HG03064 (cell line): ENCODE data around the gene RPL10L.

Experiments
- ATAC-seq: cut with Tn5 transposase; IDR thresholded peaks from one replicate; pipeline ENCODE4 v1.9.1; 2021; ENCODE audit warnings: low read depth; ENCODE audit not compliant: unreplicated experiment

Gene RPL10L

DNA sequence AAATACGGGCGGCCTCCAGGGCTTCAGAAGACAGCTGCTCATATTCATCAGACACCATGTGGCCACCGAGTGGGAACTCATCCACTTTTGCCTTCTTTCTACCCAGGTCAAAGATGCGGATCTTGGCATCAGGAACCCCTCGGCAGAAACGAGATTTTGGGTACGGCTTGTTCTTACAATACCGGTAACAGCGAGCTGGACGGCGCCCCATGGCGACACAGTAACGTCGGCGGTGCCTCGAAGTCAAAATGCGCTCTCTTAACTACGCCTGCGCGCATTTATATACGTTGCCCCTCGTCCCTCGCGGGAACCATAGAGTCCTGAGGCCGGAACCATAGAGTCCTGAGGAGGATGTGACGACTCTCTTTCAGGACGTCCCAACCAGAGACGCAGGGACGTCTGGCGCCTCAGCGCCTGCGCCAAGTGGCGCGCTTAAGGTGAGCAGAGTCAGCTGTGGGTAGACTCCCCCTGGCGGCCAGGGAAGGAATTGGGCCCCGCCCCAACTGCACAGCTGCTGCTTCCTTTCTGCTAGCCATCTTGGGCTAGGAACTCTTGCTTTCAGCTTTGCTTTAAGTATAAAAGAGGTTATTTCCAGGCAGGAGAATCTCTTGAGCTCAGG lies at the start of gene RPL10L:
Gene RPL10L (minus strand): TSS at position 256 of the 619 bp plus-strand sequence. CDS start 45 bp downstream, at position 211.
- ATAC-seq = no peak

DNA sequence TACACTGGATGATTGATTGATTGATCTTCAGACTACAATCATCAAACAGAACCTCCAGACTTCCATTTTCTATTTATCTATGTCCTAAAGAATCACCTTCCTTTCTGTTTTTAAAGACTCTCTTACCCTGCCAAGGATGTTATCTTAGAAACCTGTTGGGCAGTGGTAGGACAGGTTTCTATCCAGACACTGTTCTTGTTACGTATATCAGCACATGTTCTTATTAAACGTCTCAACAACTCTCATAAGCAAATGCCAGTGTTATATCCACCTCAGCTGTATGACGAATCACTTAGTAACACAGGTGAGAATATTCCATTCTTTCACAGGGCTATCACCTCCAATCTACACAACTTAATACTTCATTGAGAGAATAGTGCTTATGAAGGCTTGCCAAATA lies 40.2 kb upstream of the RPL10L start:
- ATAC-seq = no peak

DNA sequence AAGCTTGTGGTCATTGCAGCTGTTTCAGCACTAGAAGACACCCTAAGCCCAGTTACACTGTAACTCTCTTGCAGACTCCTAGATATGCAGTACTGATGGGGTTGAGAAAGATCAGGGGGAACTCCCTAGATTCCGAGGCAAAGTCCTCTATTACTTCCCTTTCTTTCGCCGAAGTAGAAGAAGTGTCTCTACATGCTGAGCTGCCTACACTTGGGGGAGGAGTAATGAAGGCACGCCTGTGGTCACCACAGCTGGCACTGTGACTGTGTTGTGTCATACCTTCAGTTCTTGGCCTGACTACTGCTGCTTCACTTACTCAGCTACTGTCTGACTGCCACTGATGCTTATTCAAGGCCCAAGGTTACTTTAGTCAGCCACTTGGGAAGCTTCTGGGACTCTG lies 35.1 kb upstream of the RPL10L start:
- no peak for ATAC-seq

DNA sequence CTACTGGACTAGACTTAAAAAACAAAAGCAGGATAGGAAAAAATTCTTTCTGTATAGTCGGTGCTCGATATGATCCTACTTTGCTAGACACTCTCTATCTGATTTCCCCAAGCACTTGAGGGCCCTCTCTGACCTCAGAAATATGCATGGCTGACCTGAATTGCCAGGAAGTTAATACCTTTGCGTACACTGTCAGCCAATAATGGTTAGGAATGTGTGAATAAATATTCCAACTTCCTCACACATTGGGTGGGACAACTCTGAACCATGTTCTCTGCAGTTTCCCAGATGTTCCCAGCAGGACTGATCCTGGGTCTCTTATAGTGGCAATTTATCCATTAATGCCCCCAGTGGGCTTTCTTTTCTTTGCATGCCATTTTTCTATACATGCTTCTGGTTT lies 20.5 kb upstream of the RPL10L start:
- ATAC-seq = no peak

DNA sequence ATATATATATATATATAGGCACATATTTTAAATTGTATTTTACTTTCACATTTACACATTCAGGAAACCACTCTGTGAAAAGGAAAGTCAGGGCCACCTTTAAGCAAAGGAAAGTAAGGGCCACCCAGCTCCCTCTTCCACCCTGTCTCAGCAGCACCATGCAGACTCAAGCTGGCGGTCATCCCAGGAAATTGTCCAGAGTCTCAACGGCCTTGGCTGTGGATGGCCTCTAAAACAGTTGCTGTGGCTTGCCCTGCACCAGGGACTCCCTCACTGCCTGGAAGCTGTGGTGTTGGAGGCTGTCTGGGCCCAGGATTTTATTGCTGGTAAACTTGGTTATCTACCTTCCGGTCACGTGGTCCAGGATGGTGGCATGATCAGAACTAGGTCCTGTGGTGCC lies 11.8 kb upstream of the RPL10L start:
- ATAC-seq = no peak

DNA sequence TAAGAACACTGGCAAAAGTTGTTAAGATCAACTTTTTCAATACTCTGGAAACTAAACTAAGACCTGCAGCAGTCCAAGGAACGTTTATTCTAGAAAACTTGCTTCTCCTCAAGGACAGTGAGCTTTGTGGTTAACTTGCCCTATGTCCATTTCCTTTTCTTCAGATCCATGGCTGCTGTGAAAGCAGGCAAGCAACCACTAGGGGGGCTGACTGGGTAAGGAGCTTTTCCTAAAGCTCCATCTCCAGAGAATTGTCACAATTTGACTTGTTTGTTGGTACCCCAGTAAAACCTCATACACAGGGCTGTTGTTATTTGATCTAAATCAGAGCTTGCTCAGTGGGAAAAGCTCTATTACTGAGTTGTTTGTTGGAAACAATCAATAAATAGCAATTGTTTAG lies 10.1 kb upstream of the RPL10L start:
- no peak for ATAC-seq

DNA sequence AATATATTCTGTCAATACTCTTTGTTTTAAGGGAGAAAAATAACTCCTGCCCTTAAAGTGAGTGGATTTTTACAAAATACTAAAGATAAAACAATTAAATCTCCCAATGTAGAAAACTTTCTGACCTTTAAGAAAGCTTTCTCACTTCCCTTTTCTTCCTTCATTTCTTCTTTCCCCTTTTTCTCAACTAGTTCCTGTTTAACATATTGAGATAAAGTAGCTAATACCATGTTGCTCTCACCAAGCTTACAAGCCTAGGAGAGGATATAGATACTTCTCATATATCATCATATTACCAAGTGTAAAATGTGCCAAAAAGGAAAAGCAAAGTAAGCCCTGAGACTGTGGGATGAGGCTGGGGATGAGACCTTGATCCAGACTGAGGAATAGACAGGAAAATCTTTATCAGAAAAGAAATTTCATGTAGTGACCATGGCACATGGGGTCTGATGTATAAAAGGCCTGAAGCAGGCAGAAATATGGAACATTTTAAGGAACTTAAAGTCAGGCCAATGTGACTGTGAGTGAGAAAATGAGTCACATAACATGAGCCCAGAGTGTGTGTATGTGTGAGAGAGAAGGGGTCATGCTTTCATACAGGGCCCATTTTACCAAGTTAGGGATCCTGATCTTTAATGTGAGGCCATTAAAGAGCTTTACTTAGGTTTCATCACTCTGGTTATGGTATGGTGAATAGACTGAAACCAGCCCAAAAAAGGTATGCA lies 1.6 kb upstream of the RPL10L start:
- no peak for ATAC-seq

DNA sequence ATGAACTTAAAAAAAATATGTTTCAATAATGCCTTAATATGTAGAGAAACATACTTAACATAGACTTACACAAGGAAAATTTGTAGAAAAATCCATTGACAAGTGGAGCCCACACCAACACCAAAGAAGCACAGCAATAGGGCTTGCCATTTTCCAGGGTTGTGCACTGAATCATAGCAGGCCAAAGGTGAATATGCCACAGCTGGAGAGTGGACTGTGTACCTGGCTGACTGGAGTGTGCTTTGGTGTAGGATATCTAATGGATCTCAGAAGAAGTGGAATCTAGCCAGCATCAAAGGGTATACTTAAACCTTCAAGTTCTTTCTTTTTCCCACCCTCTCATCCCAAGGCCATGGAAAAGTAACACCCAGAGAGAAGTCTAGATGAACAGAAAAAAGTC lies 4.8 kb downstream of the RPL10L start:
- ATAC-seq = no peak

DNA sequence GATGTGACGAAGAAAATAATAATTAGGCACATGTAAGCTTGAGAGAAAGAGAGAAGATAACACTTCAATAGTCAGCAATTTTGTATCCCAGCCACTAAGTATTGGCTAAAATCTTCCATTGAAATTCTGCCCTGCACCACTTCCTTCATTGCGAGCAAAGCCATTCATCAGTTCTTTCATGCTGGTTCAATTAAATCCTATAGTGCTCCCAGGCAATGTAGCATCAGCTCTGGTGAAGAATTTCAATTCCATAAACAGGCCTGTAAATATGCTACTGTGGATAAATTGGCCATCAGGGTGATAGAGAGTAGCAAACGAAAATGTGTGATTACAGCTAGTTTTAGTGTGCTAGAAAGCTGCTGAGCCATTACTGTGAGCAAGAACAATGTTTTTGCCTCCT lies 24.7 kb downstream of the RPL10L start:
- ATAC-seq = no peak
